ENCODE measurements around the gene ANKRD34A. TPM values are rescaled to one million over a fixed set of nuclear protein-coding genes. Genes with fewer than 3 reads are reported as not detected.
A peak's percentile ranks its signal among the peaks of the same experiment; 100 is the strongest.

The ANKRD34A gene
- total RNA-seq, 2 donors from 2014 or later, result 1.6 to 2.4 TPM

GRCh38 chr1:145985502-145986439, 21.4 kb upstream of the ANKRD34A start:
- no peaks in the 10 kb centered on the region for H3K36me3 ChIP-seq
- H3K27me3 ChIP-seq (replicated peaks; ENCODE audit: insufficient read depth), result no peaks in the 10 kb centered on the region
- no peak for DNase-seq (ENCODE audit: low spot score)
- no peak for TF ChIP-seq POLR2A (IDR thresholded peaks at IDR 0.05)
- peak; percentile 37 for TF ChIP-seq POLR2AphosphoS5 (IDR thresholded peaks at IDR 0.05)
- TF ChIP-seq CTCF (IDR thresholded peaks at IDR 0.05), result no peak
- no peaks in the 10 kb centered on the region for H3K9me3 ChIP-seq
- H3K4me1 ChIP-seq (replicated peaks), result no peaks in the 10 kb centered on the region
- H3K4me3 ChIP-seq, result no peak overlapping the region
- intact Hi-C loops (cut with DNase I), result no loop called here
- 64% methylated on average over 15 of the region's 15 CpGs for WGBS
- H3K27ac ChIP-seq, result peak overlapping the region; percentile 68 to 70

GRCh38 chr1:145985129-145985501, 20.7 kb upstream of the ANKRD34A start:
- TF ChIP-seq CTCF (IDR thresholded peaks at IDR 0.05), result no peak
- TF ChIP-seq POLR2AphosphoS5 (IDR thresholded peaks at IDR 0.05), result peak; percentile 44
- intact Hi-C loops (cut with DNase I), result no loop called here
- H3K4me1 ChIP-seq (replicated peaks), result no peaks in the 10 kb centered on the region
- H3K27ac ChIP-seq, result peak overlapping the region; percentile 68 to 70
- no peaks in the 10 kb centered on the region for H3K36me3 ChIP-seq
- no peak overlapping the region for H3K4me3 ChIP-seq
- no peaks in the 10 kb centered on the region for H3K27me3 ChIP-seq (replicated peaks; ENCODE audit: insufficient read depth)
- 33% methylated on average over 2 of the region's 2 CpGs for WGBS
- DNase-seq (ENCODE audit: low spot score), result no peak
- H3K9me3 ChIP-seq, result no peaks in the 10 kb centered on the region

GRCh38 chr1:145983960-145984830, 19.8 kb upstream of the ANKRD34A start:
- H3K4me1 ChIP-seq (replicated peaks), result peaks cover 3% of the 10 kb centered on the region
- WGBS, result 94% methylated on average over 12 of the region's 12 CpGs
- no peak for DNase-seq (ENCODE audit: low spot score)
- H3K36me3 ChIP-seq, result no peaks in the 10 kb centered on the region
- peak overlapping the region; percentile 68 to 70 for H3K27ac ChIP-seq
- H3K9me3 ChIP-seq, result no peaks in the 10 kb centered on the region
- intact Hi-C loops (cut with DNase I), result no loop called here
- H3K4me3 ChIP-seq, result no peak overlapping the region
- TF ChIP-seq POLR2AphosphoS5 (IDR thresholded peaks at IDR 0.05) (no peak), POLR2A (IDR thresholded peaks at IDR 0.05) (no peak), CTCF (IDR thresholded peaks at IDR 0.05) (no peak)
- no peaks in the 10 kb centered on the region for H3K27me3 ChIP-seq (replicated peaks; ENCODE audit: insufficient read depth)

- no peaks in the 10 kb centered on the region for H3K27me3 ChIP-seq (replicated peaks; ENCODE audit: insufficient read depth)
- 57% methylated on average over 1 of the region's 1 CpG for WGBS
- no peak for DNase-seq (ENCODE audit: low spot score)
- H3K36me3 ChIP-seq, result no peaks in the 10 kb centered on the region
- H3K27ac ChIP-seq, result peak overlapping the region; percentile 41 to 44
- no peak overlapping the region for H3K4me3 ChIP-seq
- peaks cover 9% of the 10 kb centered on the region for H3K4me1 ChIP-seq (replicated peaks)
- TF ChIP-seq POLR2A (IDR thresholded peaks at IDR 0.05) (no peak), CTCF (IDR thresholded peaks at IDR 0.05) (no peak), POLR2AphosphoS5 (IDR thresholded peaks at IDR 0.05) (peak; percentile 41)
- intact Hi-C loops (cut with DNase I), result no loop called here
- H3K9me3 ChIP-seq, result no peaks in the 10 kb centered on the region
These were observed 18.9 kb upstream of the ANKRD34A start for GRCh38 chr1:145983206-145983675.
